ENCODE data around the gene RPRD1A.

Gene RPRD1A

DNA sequence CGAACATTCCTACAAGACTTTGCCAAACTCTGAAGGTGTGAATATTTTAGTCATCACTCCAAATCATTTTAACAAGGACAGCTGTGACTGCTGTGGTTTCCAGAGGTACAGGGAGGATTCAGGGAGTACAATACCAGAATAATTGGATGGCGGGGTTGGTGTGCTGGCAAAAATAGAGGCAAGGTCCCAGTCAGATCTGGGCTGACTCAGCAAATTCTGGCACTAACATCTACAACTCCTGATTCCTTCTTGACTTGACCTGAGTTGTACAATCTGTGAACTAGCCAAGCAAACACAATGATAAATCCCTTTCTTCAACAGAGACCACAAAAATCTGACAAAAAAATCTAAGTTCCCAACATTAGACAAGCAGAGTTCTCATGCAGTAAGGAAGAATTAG, 54.5 kb downstream of the RPRD1A start:
- Histone ChIP-seq H3K36me3 (ENCODE audit: control insufficient read depth in 2 of 2, insufficient read depth in 2 of 2, low read length in 2 of 2) (no peaks in the 10 kb centered on the region), H3K27ac (ENCODE audit: low read length) (no peak overlapping the region), H3K27me3 (ENCODE audit: control insufficient read depth in 1 of 2, insufficient read depth in 2 of 2, low read length in 2 of 2) (no peaks in the 10 kb centered on the region), H3K9ac (ENCODE audit: low read length in 2 of 2) (no peak overlapping the region), H3K4me1 (ENCODE audit: control insufficient read depth, insufficient read depth, low read length) (no peaks in the 10 kb centered on the region), H3K9me3 (ENCODE audit: control insufficient read depth in 2 of 2, low read length in 2 of 2) (no peaks in the 10 kb centered on the region), H3K4me3 (ENCODE audit: low read length in 2 of 2) (no peak overlapping the region)

DNA sequence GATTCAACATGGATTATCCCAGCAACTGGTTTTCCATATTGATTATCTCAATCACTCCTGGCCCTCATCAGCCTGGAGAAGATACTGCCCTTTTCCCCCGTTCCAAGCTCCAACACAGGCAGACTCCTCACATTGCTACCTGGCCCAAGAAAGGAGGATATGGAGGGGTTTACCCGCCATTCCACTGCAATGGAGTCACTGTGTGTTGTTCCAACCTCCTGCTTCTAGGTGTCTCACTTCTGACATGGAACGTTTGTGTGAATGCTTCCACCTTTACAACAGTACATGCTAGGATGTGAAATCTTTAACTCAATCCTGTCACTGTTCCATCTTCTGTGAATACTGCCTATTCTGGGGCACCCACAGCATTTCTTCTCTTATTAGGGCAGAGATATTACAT, 58.1 kb downstream of the RPRD1A start:
- no peaks in the 10 kb centered on the region for H3K9me3 ChIP-seq (ENCODE audit: control insufficient read depth in 2 of 2, low read length in 2 of 2)
- H3K4me1 ChIP-seq (ENCODE audit: control insufficient read depth, insufficient read depth, low read length): no peaks in the 10 kb centered on the region
- no peaks in the 10 kb centered on the region for H3K36me3 ChIP-seq (ENCODE audit: control insufficient read depth in 2 of 2, insufficient read depth in 2 of 2, low read length in 2 of 2)
- no peak overlapping the region for H3K9ac ChIP-seq (ENCODE audit: low read length in 2 of 2)
- H3K27ac ChIP-seq (ENCODE audit: low read length): no peak overlapping the region
- no peak overlapping the region for H3K4me3 ChIP-seq (ENCODE audit: low read length in 2 of 2)
- H3K27me3 ChIP-seq (ENCODE audit: control insufficient read depth in 1 of 2, insufficient read depth in 2 of 2, low read length in 2 of 2): no peaks in the 10 kb centered on the region

DNA sequence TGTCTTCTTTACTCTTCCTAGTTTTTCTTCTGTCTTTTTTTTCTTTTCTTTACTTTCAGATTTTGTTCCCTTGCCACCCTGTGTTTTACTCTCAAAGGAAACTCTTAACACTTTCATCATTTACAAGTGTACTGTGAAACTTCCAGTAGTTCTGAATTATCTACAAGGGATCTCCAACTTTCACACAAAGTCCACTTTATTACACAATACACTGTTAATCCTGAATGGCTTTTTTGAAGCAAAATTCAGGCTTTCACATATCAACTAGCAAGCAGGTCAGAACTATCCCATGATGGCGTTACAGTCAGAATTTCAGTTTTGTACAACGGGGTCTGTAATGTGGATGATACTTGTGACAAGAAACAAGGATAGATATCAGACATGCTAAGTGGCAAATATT, 60.4 kb downstream of the RPRD1A start:
- H3K27ac ChIP-seq (ENCODE audit: low read length): no peak overlapping the region
- no peak overlapping the region for H3K4me3 ChIP-seq (ENCODE audit: low read length in 2 of 2)
- H3K27me3 ChIP-seq (ENCODE audit: control insufficient read depth in 1 of 2, insufficient read depth in 2 of 2, low read length in 2 of 2): no peaks in the 10 kb centered on the region
- no peak overlapping the region for H3K9ac ChIP-seq (ENCODE audit: low read length in 2 of 2)
- H3K9me3 ChIP-seq (ENCODE audit: control insufficient read depth in 2 of 2, low read length in 2 of 2): no peaks in the 10 kb centered on the region
- H3K4me1 ChIP-seq (ENCODE audit: control insufficient read depth, insufficient read depth, low read length): no peaks in the 10 kb centered on the region
- H3K36me3 ChIP-seq (ENCODE audit: control insufficient read depth in 2 of 2, insufficient read depth in 2 of 2, low read length in 2 of 2): no peaks in the 10 kb centered on the region

DNA sequence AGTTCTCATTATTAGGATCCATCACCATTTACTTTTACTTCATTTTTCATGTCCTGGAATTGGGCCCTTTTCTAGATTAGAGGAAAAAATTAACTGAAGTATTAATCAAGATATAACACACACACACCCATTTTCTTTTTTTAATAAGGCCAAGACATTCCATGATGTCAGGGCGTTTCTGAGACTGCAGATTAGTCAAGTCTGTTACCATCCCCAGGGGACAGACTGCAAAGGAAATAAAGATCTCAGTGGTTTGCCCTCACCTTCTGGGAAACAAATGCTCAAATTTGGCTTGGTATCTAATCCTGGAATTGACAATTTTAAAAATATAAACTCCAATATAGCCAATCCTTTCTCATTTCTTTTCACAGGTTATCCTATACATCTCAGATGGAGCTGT, 67.4 kb downstream of the RPRD1A start:
- H3K36me3 ChIP-seq (ENCODE audit: control insufficient read depth in 2 of 2, insufficient read depth in 2 of 2, low read length in 2 of 2): no peaks in the 10 kb centered on the region
- H3K9ac ChIP-seq (ENCODE audit: low read length in 2 of 2): no peak overlapping the region
- H3K4me3 ChIP-seq (ENCODE audit: low read length in 2 of 2): no peak overlapping the region
- no peaks in the 10 kb centered on the region for H3K27me3 ChIP-seq (ENCODE audit: control insufficient read depth in 1 of 2, insufficient read depth in 2 of 2, low read length in 2 of 2)
- H3K4me1 ChIP-seq (ENCODE audit: control insufficient read depth, insufficient read depth, low read length): no peaks in the 10 kb centered on the region
- no peaks in the 10 kb centered on the region for H3K9me3 ChIP-seq (ENCODE audit: control insufficient read depth in 2 of 2, low read length in 2 of 2)
- no peak overlapping the region for H3K27ac ChIP-seq (ENCODE audit: low read length)

DNA sequence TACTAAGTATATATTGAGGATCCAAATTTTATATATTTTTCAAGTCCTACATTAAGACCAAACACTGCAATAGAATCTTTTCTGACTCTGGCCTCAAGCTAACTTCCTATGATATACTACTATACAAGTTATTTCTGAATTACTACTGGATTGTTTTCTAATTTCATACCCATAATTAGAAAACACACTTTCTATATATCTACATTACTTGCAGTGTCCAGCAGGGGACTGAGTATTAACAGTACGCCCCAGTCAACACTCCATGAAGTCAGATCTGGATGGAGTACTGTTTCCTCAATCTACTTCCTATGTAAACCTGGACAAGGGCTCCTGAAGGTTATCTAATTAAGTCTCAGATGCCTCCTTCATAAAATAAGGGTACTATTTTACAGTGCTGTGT, 68.4 kb downstream of the RPRD1A start:
- no peak overlapping the region for H3K4me3 ChIP-seq (ENCODE audit: low read length in 2 of 2)
- no peak overlapping the region for H3K27ac ChIP-seq (ENCODE audit: low read length)
- H3K4me1 ChIP-seq (ENCODE audit: control insufficient read depth, insufficient read depth, low read length): no peaks in the 10 kb centered on the region
- H3K9me3 ChIP-seq (ENCODE audit: control insufficient read depth in 2 of 2, low read length in 2 of 2): no peaks in the 10 kb centered on the region
- no peak overlapping the region for H3K9ac ChIP-seq (ENCODE audit: low read length in 2 of 2)
- no peaks in the 10 kb centered on the region for H3K36me3 ChIP-seq (ENCODE audit: control insufficient read depth in 2 of 2, insufficient read depth in 2 of 2, low read length in 2 of 2)
- no peaks in the 10 kb centered on the region for H3K27me3 ChIP-seq (ENCODE audit: control insufficient read depth in 1 of 2, insufficient read depth in 2 of 2, low read length in 2 of 2)

DNA sequence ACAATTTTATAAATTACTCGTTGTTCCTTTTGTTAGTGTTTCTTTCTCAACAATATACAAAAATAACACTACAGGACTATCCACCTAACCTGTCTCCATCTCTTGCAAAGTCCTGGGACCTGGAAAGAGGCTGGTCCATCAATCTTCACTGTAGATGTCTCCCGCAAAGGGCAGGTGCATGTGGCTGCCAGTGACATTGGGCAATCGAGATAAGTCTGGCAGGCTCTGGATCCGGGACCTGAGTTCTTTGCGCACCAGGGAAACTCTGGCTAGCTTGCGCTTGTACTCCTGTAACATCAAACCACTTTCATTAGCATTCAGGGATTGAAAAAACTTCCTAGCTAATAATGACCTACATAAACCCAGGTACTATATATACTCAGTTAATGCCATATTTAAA, 74.3 kb downstream of the RPRD1A start:
- H3K4me1 ChIP-seq (ENCODE audit: control insufficient read depth, insufficient read depth, low read length): no peaks in the 10 kb centered on the region
- H3K9me3 ChIP-seq (ENCODE audit: control insufficient read depth in 2 of 2, low read length in 2 of 2): no peaks in the 10 kb centered on the region
- no peak overlapping the region for H3K9ac ChIP-seq (ENCODE audit: low read length in 2 of 2)
- no peaks in the 10 kb centered on the region for H3K27me3 ChIP-seq (ENCODE audit: control insufficient read depth in 1 of 2, insufficient read depth in 2 of 2, low read length in 2 of 2)
- no peak overlapping the region for H3K4me3 ChIP-seq (ENCODE audit: low read length in 2 of 2)
- no peak overlapping the region for H3K27ac ChIP-seq (ENCODE audit: low read length)
- peaks cover 0 to 11% of the 10 kb centered on the region in 2 donors for H3K36me3 ChIP-seq (ENCODE audit: control insufficient read depth in 2 of 2, insufficient read depth in 2 of 2, low read length in 2 of 2)

DNA sequence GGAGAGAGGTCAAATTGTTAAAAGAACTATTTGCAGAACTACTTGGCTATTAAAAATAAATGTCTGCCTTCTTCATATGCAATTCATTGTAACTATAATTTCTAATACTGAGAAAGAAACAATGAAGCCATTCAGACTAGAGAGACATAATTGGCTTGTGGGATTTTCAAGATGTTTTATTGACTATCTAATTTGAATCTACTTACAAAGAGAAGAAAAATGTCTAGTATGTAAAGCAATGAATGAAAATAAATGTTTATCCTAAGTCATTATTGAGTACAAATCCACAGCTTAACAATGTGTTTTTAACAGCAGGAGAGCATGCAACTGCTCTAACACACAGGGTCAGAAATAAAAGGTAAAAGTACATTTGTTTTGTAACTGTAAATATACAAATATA, 75.7 kb downstream of the RPRD1A start:
- Histone ChIP-seq H3K27ac (ENCODE audit: low read length) (no peak overlapping the region), H3K4me1 (ENCODE audit: control insufficient read depth, insufficient read depth, low read length) (no peaks in the 10 kb centered on the region), H3K36me3 (ENCODE audit: control insufficient read depth in 2 of 2, insufficient read depth in 2 of 2, low read length in 2 of 2) (peaks cover 0 to 11% of the 10 kb centered on the region in 2 donors), H3K4me3 (ENCODE audit: low read length in 2 of 2) (no peak overlapping the region), H3K9me3 (ENCODE audit: control insufficient read depth in 2 of 2, low read length in 2 of 2) (no peaks in the 10 kb centered on the region), H3K9ac (ENCODE audit: low read length in 2 of 2) (no peak overlapping the region), H3K27me3 (ENCODE audit: control insufficient read depth in 1 of 2, insufficient read depth in 2 of 2, low read length in 2 of 2) (no peaks in the 10 kb centered on the region)

DNA sequence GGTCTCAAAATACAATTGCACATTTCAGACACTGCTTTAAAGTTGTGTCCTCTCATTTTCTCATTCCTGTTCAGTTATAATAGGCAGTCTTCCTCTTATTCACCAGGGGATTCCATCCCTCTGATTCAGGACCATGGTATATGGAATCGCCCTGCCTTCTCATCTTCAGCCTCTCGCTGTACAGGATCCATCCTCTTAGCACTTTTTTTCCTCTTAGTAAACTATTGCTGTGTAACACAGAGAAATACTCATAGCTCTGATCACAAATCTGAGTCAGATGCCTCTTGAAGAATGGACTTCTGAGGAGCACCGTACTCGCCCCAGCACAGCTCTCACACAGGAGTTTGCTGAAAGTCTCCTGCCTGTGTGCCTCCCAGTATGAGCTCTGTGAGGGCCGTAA, 83.5 kb downstream of the RPRD1A start:
- no peak overlapping the region for H3K9ac ChIP-seq (ENCODE audit: low read length in 2 of 2)
- H3K36me3 ChIP-seq (ENCODE audit: control insufficient read depth in 2 of 2, insufficient read depth in 2 of 2, low read length in 2 of 2): peaks cover 17 to 21% of the 10 kb centered on the region in 2 donors
- no peaks in the 10 kb centered on the region for H3K27me3 ChIP-seq (ENCODE audit: control insufficient read depth in 1 of 2, insufficient read depth in 2 of 2, low read length in 2 of 2)
- H3K4me1 ChIP-seq (ENCODE audit: control insufficient read depth, insufficient read depth, low read length): no peaks in the 10 kb centered on the region
- H3K4me3 ChIP-seq (ENCODE audit: low read length in 2 of 2): no peak overlapping the region
- H3K9me3 ChIP-seq (ENCODE audit: control insufficient read depth in 2 of 2, low read length in 2 of 2): no peaks in the 10 kb centered on the region
- no peak overlapping the region for H3K27ac ChIP-seq (ENCODE audit: low read length)

DNA sequence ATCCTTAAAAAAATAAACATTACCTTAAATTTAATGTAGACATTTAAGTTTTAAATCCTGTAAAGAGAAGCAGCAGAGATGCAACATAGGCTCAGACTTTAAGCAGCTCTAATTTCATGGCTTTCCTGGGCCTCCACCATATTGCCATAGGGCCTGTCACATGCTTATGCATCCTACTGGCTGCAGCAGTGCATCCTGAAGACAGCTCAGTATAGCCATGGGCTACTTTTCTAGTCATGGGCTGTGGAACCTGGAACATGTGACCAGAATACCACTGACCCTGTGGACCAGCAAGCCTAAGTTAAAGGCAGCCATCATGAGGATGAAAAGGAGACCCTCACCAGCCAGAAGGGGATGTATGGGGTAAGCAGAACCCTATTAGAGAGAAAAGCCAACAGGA, 84.2 kb downstream of the RPRD1A start:
- Histone ChIP-seq H3K9me3 (ENCODE audit: control insufficient read depth in 2 of 2, low read length in 2 of 2) (no peaks in the 10 kb centered on the region), H3K36me3 (ENCODE audit: control insufficient read depth in 2 of 2, insufficient read depth in 2 of 2, low read length in 2 of 2) (peaks cover 22 to 23% of the 10 kb centered on the region in 2 donors), H3K27ac (ENCODE audit: low read length) (no peak overlapping the region), H3K9ac (ENCODE audit: low read length in 2 of 2) (no peak overlapping the region), H3K27me3 (ENCODE audit: control insufficient read depth in 1 of 2, insufficient read depth in 2 of 2, low read length in 2 of 2) (no peaks in the 10 kb centered on the region), H3K4me3 (ENCODE audit: low read length in 2 of 2) (no peak overlapping the region), H3K4me1 (ENCODE audit: control insufficient read depth, insufficient read depth, low read length) (no peaks in the 10 kb centered on the region)

DNA sequence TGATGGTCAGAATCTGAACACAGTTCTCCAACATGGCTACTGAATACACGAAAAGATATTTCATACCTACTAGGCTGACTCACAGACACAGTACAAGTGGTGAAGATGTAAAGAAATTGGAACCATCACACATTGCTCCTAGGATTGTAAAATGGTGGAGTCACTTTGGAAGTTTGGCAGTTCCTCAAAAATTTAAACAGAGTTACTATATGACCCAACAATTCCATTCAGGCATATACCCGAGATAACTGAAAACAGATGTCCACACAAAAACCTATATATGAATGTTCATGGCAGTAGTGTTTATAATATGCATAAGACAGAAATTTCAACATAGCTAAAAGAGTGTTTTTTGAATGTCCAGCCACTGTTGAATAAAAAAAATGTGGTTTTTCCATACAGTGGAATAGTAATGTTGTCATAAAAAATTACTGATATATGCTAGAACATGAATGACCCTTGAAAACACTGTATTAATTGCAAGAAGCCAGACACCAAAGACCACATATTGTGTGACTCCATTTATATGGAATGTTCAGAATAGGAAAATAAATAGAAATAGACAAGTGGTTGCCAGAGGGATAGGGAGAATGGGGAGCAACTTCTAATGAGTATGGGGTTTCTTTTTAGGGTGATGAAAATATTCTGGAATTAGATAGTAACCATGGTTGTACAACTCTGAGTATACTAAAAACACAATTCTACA, 84.8 kb downstream of the RPRD1A start:
- Histone ChIP-seq H3K36me3 (ENCODE audit: control insufficient read depth in 2 of 2, insufficient read depth in 2 of 2, low read length in 2 of 2) (peaks cover 28% of the 10 kb centered on the region in 2 donors), H3K4me3 (ENCODE audit: low read length in 2 of 2) (no peak overlapping the region), H3K27ac (ENCODE audit: low read length) (no peak overlapping the region)

DNA sequence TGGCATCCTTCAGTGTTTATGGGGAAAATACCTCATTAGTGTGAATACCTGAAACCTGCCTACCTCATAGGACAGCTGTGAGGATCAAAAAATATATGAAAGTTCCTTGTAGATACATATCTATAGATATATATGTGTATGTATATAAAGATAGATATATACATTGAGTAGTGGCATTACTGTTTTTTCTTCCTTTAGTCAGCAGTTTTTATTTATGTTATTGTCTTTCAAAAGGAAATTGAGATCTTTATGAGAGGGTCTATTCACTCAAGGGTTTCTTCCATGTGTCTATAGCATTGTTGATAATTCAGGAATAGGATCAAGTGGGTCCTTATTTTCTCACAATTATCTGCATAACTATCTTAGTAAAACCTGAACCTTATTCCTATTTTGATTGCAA, 88.2 kb downstream of the RPRD1A start:
- peaks cover 2% of the 10 kb centered on the region for H3K4me1 ChIP-seq (ENCODE audit: control insufficient read depth, insufficient read depth, low read length)
- H3K9ac ChIP-seq (ENCODE audit: low read length in 2 of 2): no peak overlapping the region
- no peak overlapping the region for H3K27ac ChIP-seq (ENCODE audit: low read length)
- peaks cover 38 to 43% of the 10 kb centered on the region in 2 donors for H3K36me3 ChIP-seq (ENCODE audit: control insufficient read depth in 2 of 2, insufficient read depth in 2 of 2, low read length in 2 of 2)
- H3K4me3 ChIP-seq (ENCODE audit: low read length in 2 of 2): no peak overlapping the region
- H3K27me3 ChIP-seq (ENCODE audit: control insufficient read depth in 1 of 2, insufficient read depth in 2 of 2, low read length in 2 of 2): no peaks in the 10 kb centered on the region
- no peaks in the 10 kb centered on the region for H3K9me3 ChIP-seq (ENCODE audit: control insufficient read depth in 2 of 2, low read length in 2 of 2)

More for the DNA sequence above, 84.8 kb downstream of the RPRD1A start:
- Histone ChIP-seq H3K9ac (ENCODE audit: low read length in 2 of 2) (no peak overlapping the region), H3K9me3 (ENCODE audit: control insufficient read depth in 2 of 2, low read length in 2 of 2) (no peaks in the 10 kb centered on the region), H3K27me3 (ENCODE audit: control insufficient read depth in 1 of 2, insufficient read depth in 2 of 2, low read length in 2 of 2) (no peaks in the 10 kb centered on the region), H3K4me1 (ENCODE audit: control insufficient read depth, insufficient read depth, low read length) (no peaks in the 10 kb centered on the region)
